ENCODE measurements around the gene TNFRSF18. TPM values are rescaled to one million over a fixed set of nuclear protein-coding genes. Genes with fewer than 3 reads are reported as not detected.

TNFRSF18 gene
- total RNA-seq, 2 experiments from 2014 or later, result 17.5 to 18.8 TPM

GRCh38 chr1:1239227-1239613, 32.8 kb upstream of the TNFRSF18 start:
- CTCF ChIA-PET, result interaction anchor here (2.2 kb wide), 1 partner anchor 117 kb away, joined by 7 read pairs; no protein-coding TSS in a partner anchor

DNA sequence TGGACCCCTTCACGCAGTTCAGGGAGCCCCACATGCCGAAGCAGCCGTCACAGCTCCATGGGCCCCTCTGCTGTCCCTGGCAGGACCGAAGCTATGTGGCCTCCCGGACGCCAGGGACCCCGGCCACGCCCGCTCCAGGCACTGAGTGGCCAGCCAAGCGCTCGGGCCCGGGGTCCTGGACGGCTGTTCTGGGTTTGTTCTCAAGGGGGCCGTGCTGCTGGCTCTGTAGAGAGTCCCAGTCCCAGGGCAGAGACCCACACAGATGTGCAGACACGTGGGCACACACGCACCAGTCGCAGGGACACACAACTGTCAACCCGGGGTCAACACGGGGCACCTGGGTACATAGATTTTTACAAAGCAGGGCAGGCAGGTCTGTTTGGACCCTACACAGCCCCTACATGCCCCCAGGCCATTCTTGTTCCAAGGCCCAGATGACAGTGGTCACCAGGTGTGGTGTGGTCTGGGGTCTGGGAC, 32.3 kb upstream of the TNFRSF18 start:
- POLR2A ChIA-PET, result no interaction called here
- Mint-ChIP-seq H3K4me3 (no peak overlapping the region), H3K36me3 (ENCODE audit: low read depth) (peaks cover 10% of the 10 kb centered on the region), H3K27me3 (ENCODE audit: low read depth) (no peaks in the 10 kb centered on the region), H3K9me3 (ENCODE audit: insufficient read depth) (no peaks in the 10 kb centered on the region), H3K27ac (no peak overlapping the region), H3K4me1 (ENCODE audit: low read depth) (peaks cover 8% of the 10 kb centered on the region)
- CTCF ChIA-PET, result interaction anchor here (2.2 kb wide), 1 partner anchor 116 kb away, joined by 7 read pairs; no protein-coding TSS in a partner anchor
- ATAC-seq (no peak), DNase-seq (no peak)

More at GRCh38 chr1:1239227-1239613, 32.8 kb upstream of the TNFRSF18 start:
- no peak overlapping the region for H3K4me3 Mint-ChIP-seq
- no peaks in the 10 kb centered on the region for H3K27me3 Mint-ChIP-seq (ENCODE audit: low read depth)
- POLR2A ChIA-PET, result no interaction called here
- H3K4me1 Mint-ChIP-seq (ENCODE audit: low read depth), result peaks cover 3% of the 10 kb centered on the region
- no peaks in the 10 kb centered on the region for H3K9me3 Mint-ChIP-seq (ENCODE audit: insufficient read depth)
- H3K36me3 Mint-ChIP-seq (ENCODE audit: low read depth), result peaks cover 5% of the 10 kb centered on the region
- no peak for ATAC-seq
- DNase-seq, result no peak
- H3K27ac Mint-ChIP-seq, result no peak overlapping the region

DNA sequence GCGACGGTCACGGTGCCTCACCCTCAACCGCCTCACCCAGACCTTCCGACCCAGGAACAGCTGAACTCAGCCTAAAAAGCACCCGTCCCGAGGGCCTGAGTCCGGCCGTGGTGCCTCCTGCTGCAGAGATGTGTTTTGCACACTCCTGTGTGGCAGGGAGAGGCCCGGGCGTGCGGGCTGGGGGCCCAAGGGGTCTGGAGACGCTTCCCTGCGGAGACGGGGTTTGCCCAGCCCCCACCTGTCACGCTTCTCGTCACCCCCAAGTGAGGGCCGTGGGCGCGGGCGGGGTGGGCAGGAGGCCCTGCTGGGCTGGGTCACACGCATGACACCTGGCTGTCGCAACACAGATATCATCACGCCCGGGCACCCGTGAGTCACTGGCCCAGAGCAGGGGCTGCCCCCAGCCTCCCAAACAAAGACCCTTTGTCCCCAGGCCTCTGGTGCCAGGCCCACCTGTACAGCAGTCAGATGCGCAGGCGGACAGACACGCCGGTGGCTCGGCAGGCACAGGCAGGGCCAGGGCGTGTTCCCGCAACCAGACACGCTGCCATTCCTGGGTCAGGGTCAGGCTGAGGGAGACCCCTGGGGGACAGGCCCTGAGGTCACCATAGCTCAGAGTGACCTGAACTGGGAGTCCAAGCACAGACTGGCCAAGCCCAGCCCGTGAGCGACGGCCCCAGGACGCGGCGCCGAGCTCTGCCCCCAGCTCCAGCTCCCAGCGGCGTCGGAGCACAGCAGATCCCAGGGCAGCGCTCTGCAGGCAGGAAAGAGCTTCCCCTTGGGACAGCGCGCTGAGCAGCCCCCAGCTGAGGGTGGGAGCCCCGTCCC, 31.7 kb upstream of the TNFRSF18 start:
- ATAC-seq, result no peak
- ChIA-PET POLR2A (no interaction called here), CTCF (interaction anchor here (2.2 kb wide), 1 partner anchor 116 kb away, joined by 7 read pairs; no protein-coding TSS in a partner anchor)
- H3K27me3 Mint-ChIP-seq (ENCODE audit: low read depth), result no peaks in the 10 kb centered on the region
- peaks cover 12% of the 10 kb centered on the region for H3K4me1 Mint-ChIP-seq (ENCODE audit: low read depth)
- DNase-seq, result no peak
- H3K9me3 Mint-ChIP-seq (ENCODE audit: insufficient read depth), result no peaks in the 10 kb centered on the region
- no peak overlapping the region for H3K4me3 Mint-ChIP-seq
- peaks cover 14% of the 10 kb centered on the region for H3K36me3 Mint-ChIP-seq (ENCODE audit: low read depth)
- H3K27ac Mint-ChIP-seq, result no peak overlapping the region

GRCh38 chr1:1236945-1237873, 30.8 kb upstream of the TNFRSF18 start:
- ChIA-PET CTCF (interaction anchor here (2.2 kb wide), 1 partner anchor 115 kb away, joined by 7 read pairs; no protein-coding TSS in a partner anchor), POLR2A (no interaction called here)
- H3K27ac Mint-ChIP-seq, result no peak overlapping the region
- no peaks in the 10 kb centered on the region for H3K9me3 Mint-ChIP-seq (ENCODE audit: insufficient read depth)
- H3K4me1 Mint-ChIP-seq (ENCODE audit: low read depth), result peaks cover 14% of the 10 kb centered on the region
- peaks cover 14% of the 10 kb centered on the region for H3K36me3 Mint-ChIP-seq (ENCODE audit: low read depth)
- ATAC-seq (no peak), DNase-seq (no peak)
- no peak overlapping the region for H3K4me3 Mint-ChIP-seq
- no peaks in the 10 kb centered on the region for H3K27me3 Mint-ChIP-seq (ENCODE audit: low read depth)

- Mint-ChIP-seq H3K4me1 (ENCODE audit: low read depth) (peaks cover 14% of the 10 kb centered on the region), H3K27me3 (ENCODE audit: low read depth) (no peaks in the 10 kb centered on the region), H3K36me3 (ENCODE audit: low read depth) (peaks cover 14% of the 10 kb centered on the region), H3K9me3 (ENCODE audit: insufficient read depth) (no peaks in the 10 kb centered on the region), H3K4me3 (no peak overlapping the region), H3K27ac (no peak overlapping the region)
- CTCF ChIA-PET, result no interaction called here
- POLR2A ChIA-PET, result no interaction called here
- ATAC-seq (no peak), DNase-seq (no peak)
Measured at GRCh38 chr1:1236176-1236763, 29.9 kb upstream of the TNFRSF18 start.

- DNase-seq (no peak), ATAC-seq (no peak)
- Mint-ChIP-seq H3K36me3 (ENCODE audit: low read depth) (peaks cover 17% of the 10 kb centered on the region), H3K4me1 (ENCODE audit: low read depth) (peaks cover 22% of the 10 kb centered on the region), H3K27me3 (ENCODE audit: low read depth) (no peaks in the 10 kb centered on the region), H3K4me3 (no peak overlapping the region), H3K9me3 (ENCODE audit: insufficient read depth) (no peaks in the 10 kb centered on the region), H3K27ac (no peak overlapping the region)
- ChIA-PET CTCF (no interaction called here), POLR2A (no interaction called here)
Measured at GRCh38 chr1:1235016-1235744, 28.8 kb upstream of the TNFRSF18 start.

DNA sequence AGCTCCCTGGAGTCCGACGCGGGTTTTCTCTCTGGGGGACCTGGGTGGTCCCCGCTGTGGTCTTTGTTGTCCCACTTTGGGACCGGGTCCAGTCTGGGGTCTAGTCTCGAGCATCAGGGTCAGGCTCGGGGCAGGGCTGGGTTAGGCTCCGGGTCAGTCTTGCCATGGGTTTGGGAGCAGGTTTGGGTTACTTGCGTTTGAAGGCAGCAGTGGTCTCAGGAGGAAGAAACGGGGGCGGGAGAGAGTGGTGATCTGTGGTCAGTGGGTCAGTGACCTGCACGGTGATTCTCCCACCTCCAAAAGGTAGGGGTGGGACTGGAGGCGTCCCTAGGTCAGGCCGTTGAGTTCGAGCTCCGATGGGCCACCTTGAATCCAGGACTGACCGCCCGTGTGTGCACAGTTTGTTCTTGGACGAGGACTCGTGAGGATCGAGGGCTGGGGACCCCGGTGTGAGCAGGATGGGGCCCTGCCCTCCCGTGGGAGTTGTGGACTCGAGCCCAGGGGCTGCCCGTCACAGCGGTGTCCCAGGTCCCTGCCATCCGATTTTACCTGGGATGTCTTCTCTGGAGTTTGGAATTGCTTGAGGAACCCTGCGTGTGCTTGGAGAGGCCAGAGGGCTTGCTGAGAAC, 27.9 kb upstream of the TNFRSF18 start:
- Mint-ChIP-seq H3K4me1 (ENCODE audit: low read depth) (peaks cover 31% of the 10 kb centered on the region), H3K9me3 (ENCODE audit: insufficient read depth) (no peaks in the 10 kb centered on the region), H3K36me3 (ENCODE audit: low read depth) (peaks cover 24% of the 10 kb centered on the region), H3K27me3 (ENCODE audit: low read depth) (no peaks in the 10 kb centered on the region), H3K4me3 (peak overlapping the region; percentile 70), H3K27ac (peak overlapping the region; percentile 83)
- ATAC-seq (no peak), DNase-seq (no peak)
- ChIA-PET POLR2A (no interaction called here), CTCF (no interaction called here)

- CTCF ChIA-PET, result no interaction called here
- DNase-seq (no peak), ATAC-seq (no peak)
- Mint-ChIP-seq H3K27me3 (ENCODE audit: low read depth) (no peaks in the 10 kb centered on the region), H3K4me1 (ENCODE audit: low read depth) (peaks cover 31% of the 10 kb centered on the region), H3K9me3 (ENCODE audit: insufficient read depth) (no peaks in the 10 kb centered on the region), H3K27ac (peak overlapping the region; percentile 83), H3K36me3 (ENCODE audit: low read depth) (peaks cover 28% of the 10 kb centered on the region), H3K4me3 (peak overlapping the region; percentile 70)
- POLR2A ChIA-PET, result no interaction called here
Measured at GRCh38 chr1:1233567-1233892, 27.1 kb upstream of the TNFRSF18 start.

GRCh38 chr1:1232796-1233566, 26.6 kb upstream of the TNFRSF18 start:
- Mint-ChIP-seq H3K4me3 (peak overlapping the region; percentile 71), H3K9me3 (ENCODE audit: insufficient read depth) (no peaks in the 10 kb centered on the region), H3K36me3 (ENCODE audit: low read depth) (peaks cover 31% of the 10 kb centered on the region), H3K4me1 (ENCODE audit: low read depth) (peaks cover 31% of the 10 kb centered on the region), H3K27ac (peak overlapping the region; percentile 83), H3K27me3 (ENCODE audit: low read depth) (no peaks in the 10 kb centered on the region)
- ATAC-seq, result no peak
- POLR2A ChIA-PET, result no interaction called here
- no peak for DNase-seq
- CTCF ChIA-PET, result no interaction called here

- H3K4me1 Mint-ChIP-seq (ENCODE audit: low read depth), result peaks cover 31% of the 10 kb centered on the region
- ChIA-PET CTCF (interaction anchor here (3.3 kb wide), 1 partner anchor 110 kb away, joined by 37 read pairs; no protein-coding TSS in a partner anchor), POLR2A (no interaction called here)
- peaks cover 33% of the 10 kb centered on the region for H3K36me3 Mint-ChIP-seq (ENCODE audit: low read depth)
- peak within 1 kb of the TSS; percentile 94 for H3K27ac Mint-ChIP-seq
- no peaks in the 10 kb centered on the region for H3K27me3 Mint-ChIP-seq (ENCODE audit: low read depth)
- H3K9me3 Mint-ChIP-seq (ENCODE audit: insufficient read depth), result no peaks in the 10 kb centered on the region
- H3K4me3 Mint-ChIP-seq, result peak within 1 kb of the TSS; percentile 95
- ATAC-seq (no peak), DNase-seq (no peak)
Measured at GRCh38 chr1:1232208-1232795, 25.9 kb upstream of the TNFRSF18 start, which contains the start of gene B3GALT6. Gene B3GALT6, plus strand, starts transcription at chr1:1232237. Its CDS starts 42 bp downstream, at chr1:1232279.
